Measurements from ENCODE around the gene HCN1. TPM values are rescaled to one million over a fixed set of nuclear protein-coding genes. Genes with fewer than 3 reads are reported as not detected.

HCN1 gene
- total RNA-seq, 3 donors from 2014 or later, result not detected

DNA sequence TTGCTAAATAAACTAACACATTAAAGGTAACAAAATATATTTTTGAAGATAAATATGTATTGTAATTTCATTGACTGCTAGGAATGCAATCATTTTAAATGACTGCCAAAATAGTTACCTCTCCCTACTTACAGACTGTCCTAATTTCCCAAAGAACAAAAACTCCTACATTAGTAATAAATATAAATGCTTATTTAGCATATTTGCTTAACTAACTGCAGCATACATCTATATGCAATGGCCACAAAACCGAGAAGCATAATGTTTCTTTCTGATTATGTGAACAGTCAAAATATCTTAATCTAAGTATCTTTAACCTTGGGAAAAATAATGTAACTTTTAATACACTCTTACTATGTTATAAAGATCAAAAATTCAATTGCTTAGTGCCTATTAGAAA is 431.7 kb downstream of the HCN1 start:
- Mint-ChIP-seq H3K4me1 (ENCODE audit: low read depth) (no peaks in the 10 kb centered on the region), H3K36me3 (ENCODE audit: insufficient read depth) (no peaks in the 10 kb centered on the region), H3K27me3 (ENCODE audit: low read depth) (no peaks in the 10 kb centered on the region), H3K4me3 (no peak overlapping the region), H3K9me3 (peaks cover 8% of the 10 kb centered on the region)
- ATAC-seq, result no peak
- DNase-seq, result no peak

DNA sequence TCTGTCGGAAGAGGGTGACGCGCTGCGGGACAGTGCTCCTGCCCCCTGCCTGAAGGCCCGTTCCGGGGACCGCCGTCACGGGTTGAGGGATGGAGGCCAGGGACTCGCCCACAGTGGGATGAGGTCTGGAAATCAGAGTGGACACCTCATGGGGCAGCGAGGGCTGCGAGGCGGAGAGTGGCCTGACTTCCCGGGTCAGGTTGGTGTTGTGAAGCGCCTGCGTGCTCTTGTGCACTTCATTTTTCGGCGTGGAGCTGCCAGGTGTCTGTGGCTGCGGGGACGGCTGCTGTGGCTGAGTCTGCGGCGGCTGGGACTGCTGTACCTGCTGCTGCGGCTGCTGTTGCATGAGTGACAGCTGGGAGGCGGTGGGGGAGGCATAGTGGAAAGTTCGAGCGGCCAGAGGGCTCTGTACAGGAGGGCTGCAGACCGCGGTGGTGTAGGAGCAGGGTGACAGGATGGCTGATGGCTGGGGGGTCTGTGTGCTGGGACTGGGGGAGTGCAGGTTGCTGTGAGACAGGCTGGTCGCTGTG is 434.1 kb downstream of the HCN1 start:
- DNase-seq, result no peak
- H3K27me3 Mint-ChIP-seq (ENCODE audit: low read depth), result no peaks in the 10 kb centered on the region
- H3K9me3 Mint-ChIP-seq, result peaks cover 8% of the 10 kb centered on the region
- H3K36me3 Mint-ChIP-seq (ENCODE audit: insufficient read depth), result no peaks in the 10 kb centered on the region
- H3K4me3 Mint-ChIP-seq, result no peak overlapping the region
- ATAC-seq, result no peak
- no peaks in the 10 kb centered on the region for H3K4me1 Mint-ChIP-seq (ENCODE audit: low read depth)

DNA sequence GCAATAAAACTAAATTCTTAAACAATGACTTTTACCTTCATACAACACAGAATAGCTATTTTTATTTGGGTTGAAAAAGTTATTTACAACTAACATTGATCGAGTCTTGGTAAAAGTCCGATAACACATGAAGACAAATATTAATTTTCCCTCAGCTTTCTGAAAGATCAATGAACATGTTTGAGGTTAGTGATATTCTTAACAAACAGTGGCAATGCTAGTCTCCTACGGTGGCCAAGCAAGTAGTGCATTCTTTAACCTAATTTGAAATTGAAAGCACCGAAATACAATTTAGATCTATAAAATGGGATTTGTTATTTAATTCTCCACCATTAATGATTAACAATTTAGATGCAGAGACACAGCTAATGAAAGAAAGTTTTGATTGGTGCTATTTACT is 435.1 kb downstream of the HCN1 start:
- Mint-ChIP-seq H3K36me3 (ENCODE audit: insufficient read depth) (no peaks in the 10 kb centered on the region), H3K4me1 (ENCODE audit: low read depth) (no peaks in the 10 kb centered on the region), H3K9me3 (peaks cover 8% of the 10 kb centered on the region), H3K4me3 (no peak overlapping the region), H3K27me3 (ENCODE audit: low read depth) (no peaks in the 10 kb centered on the region)
- ATAC-seq, result no peak
- DNase-seq, result no peak

DNA sequence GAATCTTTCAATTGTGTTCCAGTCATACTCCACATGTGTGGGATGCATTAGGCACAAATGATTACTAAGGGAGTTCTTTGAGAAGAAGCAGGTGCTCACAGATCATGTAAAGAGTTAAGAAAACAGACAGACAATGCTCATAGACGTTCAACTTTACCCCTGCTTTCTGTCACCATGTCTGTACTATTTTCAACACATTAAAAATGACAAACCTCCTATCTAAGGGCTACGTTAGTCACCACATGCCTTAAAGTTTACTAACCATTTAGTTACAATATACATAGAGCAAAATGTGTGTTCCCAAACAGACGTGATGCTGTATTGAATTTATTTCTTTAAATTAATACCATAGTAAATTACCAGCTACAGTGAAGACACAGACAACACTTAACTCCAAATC is 435.9 kb downstream of the HCN1 start:
- no peaks in the 10 kb centered on the region for H3K36me3 Mint-ChIP-seq (ENCODE audit: insufficient read depth)
- H3K9me3 Mint-ChIP-seq, result peaks cover 4% of the 10 kb centered on the region
- no peak overlapping the region for H3K4me3 Mint-ChIP-seq
- no peaks in the 10 kb centered on the region for H3K27me3 Mint-ChIP-seq (ENCODE audit: low read depth)
- ATAC-seq (no peak), DNase-seq (no peak)
- no peaks in the 10 kb centered on the region for H3K4me1 Mint-ChIP-seq (ENCODE audit: low read depth)

DNA sequence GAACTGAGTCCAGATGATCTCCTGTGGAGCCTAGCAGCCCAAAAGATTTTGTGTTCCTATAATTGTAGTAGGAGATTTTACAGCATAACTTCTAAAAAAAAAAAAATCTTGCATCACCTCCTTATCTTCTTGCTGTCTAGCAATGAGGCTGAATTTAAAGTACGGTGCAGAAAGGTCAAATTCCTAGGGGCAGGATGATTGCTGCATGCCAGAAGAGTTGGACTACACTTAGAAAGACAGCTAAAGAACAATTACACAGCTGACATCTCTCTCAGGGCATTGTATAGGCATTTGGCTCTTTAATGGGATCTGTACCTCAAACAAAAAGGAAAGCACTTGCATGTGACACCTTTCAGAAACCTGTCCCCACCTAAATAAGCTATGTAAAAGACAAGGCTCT is 443.2 kb downstream of the HCN1 start:
- Mint-ChIP-seq H3K9me3 (peaks cover 19% of the 10 kb centered on the region), H3K27me3 (ENCODE audit: low read depth) (no peaks in the 10 kb centered on the region), H3K4me3 (no peak overlapping the region), H3K36me3 (ENCODE audit: insufficient read depth) (no peaks in the 10 kb centered on the region), H3K4me1 (ENCODE audit: low read depth) (no peaks in the 10 kb centered on the region)
- DNase-seq, result no peak
- no peak for ATAC-seq

DNA sequence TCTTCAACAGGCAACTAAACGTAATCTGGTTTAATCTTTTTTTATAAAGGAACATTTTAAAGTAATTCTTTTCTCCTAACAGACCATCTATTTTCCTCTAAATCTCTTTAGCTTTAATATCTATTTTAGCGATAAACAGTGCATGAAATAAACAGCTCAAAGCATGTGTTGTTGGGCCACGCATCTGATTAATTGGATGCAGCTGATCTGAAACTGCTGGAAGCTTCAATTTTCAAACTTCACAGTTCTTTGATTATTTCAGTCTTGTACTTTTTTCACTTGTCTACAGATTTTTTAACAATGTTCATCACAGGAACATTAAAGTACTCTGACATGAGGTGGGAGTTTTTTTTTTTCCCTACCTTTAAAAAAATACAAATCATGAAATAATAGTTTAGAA is 443.6 kb downstream of the HCN1 start:
- no peaks in the 10 kb centered on the region for H3K27me3 Mint-ChIP-seq (ENCODE audit: low read depth)
- H3K4me1 Mint-ChIP-seq (ENCODE audit: low read depth), result no peaks in the 10 kb centered on the region
- no peak overlapping the region for H3K4me3 Mint-ChIP-seq
- ATAC-seq (no peak), DNase-seq (no peak)
- peaks cover 22% of the 10 kb centered on the region for H3K9me3 Mint-ChIP-seq
- H3K36me3 Mint-ChIP-seq (ENCODE audit: insufficient read depth), result no peaks in the 10 kb centered on the region

DNA sequence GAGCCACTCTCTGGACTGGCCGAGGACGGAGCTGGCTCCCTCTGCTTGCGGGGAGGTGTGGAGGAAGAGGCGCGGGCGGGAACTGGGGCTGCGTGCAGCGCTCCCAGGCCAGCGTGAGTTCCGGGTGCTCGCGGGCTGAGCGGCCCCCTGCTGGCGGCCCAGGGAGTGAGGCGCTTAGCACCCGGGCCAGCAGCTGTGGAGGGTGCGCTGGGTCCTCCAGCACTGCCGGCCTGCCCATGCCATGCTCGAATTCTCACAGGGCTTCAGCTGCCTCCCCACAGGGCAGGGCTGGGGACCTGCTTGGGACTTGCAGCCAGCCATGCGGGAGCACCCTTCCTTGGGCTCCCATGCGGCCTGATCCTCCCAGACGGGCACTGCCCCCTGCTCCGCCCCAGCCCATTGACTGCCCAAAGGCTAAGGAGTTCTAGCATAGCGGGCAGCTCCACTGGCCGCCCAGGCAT is 470.6 kb downstream of the HCN1 start:
- Mint-ChIP-seq H3K4me3 (no peak overlapping the region), H3K36me3 (ENCODE audit: insufficient read depth) (no peaks in the 10 kb centered on the region), H3K9me3 (peaks cover 13% of the 10 kb centered on the region), H3K4me1 (ENCODE audit: low read depth) (no peaks in the 10 kb centered on the region), H3K27me3 (ENCODE audit: low read depth) (no peaks in the 10 kb centered on the region)
- DNase-seq, result no peak
- ATAC-seq, result no peak

DNA sequence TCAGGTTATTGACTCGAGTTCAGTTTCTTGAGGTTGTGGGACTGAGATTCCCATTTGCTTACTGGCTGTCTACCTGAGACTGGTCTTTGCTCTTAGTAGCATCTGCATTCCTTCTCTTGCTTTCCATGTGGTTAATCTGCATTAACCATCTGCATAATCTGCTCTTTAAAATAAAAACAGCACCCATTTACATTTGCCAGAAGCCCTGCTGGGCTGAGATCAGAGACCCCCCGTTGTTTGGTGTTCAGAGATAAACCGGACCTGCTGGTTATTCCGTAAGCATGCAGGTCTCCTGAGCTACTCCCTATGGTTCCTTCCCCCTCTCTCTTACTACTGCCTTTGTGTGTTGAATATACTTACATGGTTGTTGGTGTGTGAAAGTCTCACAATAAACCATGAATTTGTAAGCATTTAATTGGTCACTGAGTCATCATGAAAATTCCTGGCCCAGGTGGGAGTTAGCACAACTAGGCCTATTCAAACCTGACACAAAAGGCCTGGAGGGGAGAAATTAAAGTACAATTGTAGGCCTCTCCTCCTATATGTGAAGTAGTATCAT is 490.7 kb downstream of the HCN1 start:
- H3K9me3 Mint-ChIP-seq, result peaks cover 6% of the 10 kb centered on the region
- ATAC-seq (no peak), DNase-seq (no peak)
- H3K36me3 Mint-ChIP-seq (ENCODE audit: insufficient read depth), result no peaks in the 10 kb centered on the region
- no peak overlapping the region for H3K4me3 Mint-ChIP-seq
- H3K27me3 Mint-ChIP-seq (ENCODE audit: low read depth), result no peaks in the 10 kb centered on the region
- no peaks in the 10 kb centered on the region for H3K4me1 Mint-ChIP-seq (ENCODE audit: low read depth)

Data from activated T-cell treated with anti-CD3 and anti-CD28 coated beads, Interleukin-2, amount 50 U/mL, for 4 hours (primary cell).